Tibial nerve (tissue), 4 donors: ENCODE measurements around the gene TCF7L1.
"Not testable (repeated sequence)": the region's sequence is repeated elsewhere in the genome, so short reads cannot be mapped to it uniquely, and the experiment has no call there.

ENCODE experiments used
- EP300 ChIP-seq, 2 donors: sonication (generic); formaldehyde crosslinking; IDR thresholded peaks; one replicate each; pipeline ENCODE4 v1.6.1; 2017; ENCODE audit warnings: antibody characterized with exemption in 2 of 2, mild to moderate bottlenecking in 1 of 2
- POLR2A ChIP-seq, 2 donors: fragments of 450-650 bp; IDR thresholded peaks; one replicate each; pipeline ENCODE4 v1.6.1; 2017; ENCODE audit warnings: antibody characterized with exemption in 2 of 2, mild to moderate bottlenecking in 2 of 2, moderate library complexity in 2 of 2
- TF ChIP-seq, protein P1 (sequence below), 5 experiments: fragments of 200-600 bp in 3 of 5; fragments of 450-650 bp in 2 of 5; sonication (generic) in 3 of 5; IDR thresholded peaks; one replicate each; pipeline ENCODE4 v1.5.1; 2016 to 2019; ENCODE audit warnings: antibody characterized with exemption in 5 of 5, mild to moderate bottlenecking in 3 of 5, moderate library complexity in 2 of 5

DNA sequence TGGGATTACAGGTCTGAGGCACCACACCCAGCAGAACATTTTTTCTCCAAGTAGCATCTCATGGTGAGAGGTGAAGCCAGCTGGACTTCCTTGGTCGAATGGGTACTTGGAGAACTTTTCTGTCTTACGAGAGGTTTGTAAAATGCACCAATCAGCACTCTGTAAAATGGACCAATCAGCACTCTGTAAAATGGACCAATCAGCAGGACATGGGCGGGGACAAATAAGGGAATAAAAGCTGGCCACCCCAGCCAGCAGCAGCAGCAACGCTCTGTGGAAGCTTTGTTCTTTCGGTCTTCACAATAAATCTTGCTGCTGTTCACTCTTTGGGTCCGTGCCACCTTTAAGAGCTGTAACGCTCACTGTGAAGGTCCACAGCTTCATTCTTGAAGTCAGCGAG, 21.9 kb downstream of the TCF7L1 start:
- TF ChIP-seq, protein P1, sequence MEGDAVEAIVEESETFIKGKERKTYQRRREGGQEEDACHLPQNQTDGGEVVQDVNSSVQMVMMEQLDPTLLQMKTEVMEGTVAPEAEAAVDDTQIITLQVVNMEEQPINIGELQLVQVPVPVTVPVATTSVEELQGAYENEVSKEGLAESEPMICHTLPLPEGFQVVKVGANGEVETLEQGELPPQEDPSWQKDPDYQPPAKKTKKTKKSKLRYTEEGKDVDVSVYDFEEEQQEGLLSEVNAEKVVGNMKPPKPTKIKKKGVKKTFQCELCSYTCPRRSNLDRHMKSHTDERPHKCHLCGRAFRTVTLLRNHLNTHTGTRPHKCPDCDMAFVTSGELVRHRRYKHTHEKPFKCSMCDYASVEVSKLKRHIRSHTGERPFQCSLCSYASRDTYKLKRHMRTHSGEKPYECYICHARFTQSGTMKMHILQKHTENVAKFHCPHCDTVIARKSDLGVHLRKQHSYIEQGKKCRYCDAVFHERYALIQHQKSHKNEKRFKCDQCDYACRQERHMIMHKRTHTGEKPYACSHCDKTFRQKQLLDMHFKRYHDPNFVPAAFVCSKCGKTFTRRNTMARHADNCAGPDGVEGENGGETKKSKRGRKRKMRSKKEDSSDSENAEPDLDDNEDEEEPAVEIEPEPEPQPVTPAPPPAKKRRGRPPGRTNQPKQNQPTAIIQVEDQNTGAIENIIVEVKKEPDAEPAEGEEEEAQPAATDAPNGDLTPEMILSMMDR (IDR thresholded peaks at IDR 0.05): not testable (repeated sequence)
- TF ChIP-seq POLR2A, EP300 (IDR thresholded peaks at IDR 0.05): not testable (repeated sequence)
